CD4-positive, alpha-beta T cell treated with Interleukin-10 for 1 hour (primary cell): Measurements from ENCODE around the gene MYH6.
"Not testable (repeated sequence)": the region's sequence is repeated elsewhere in the genome, so short reads cannot be mapped to it uniquely, and the experiment has no call there.

ENCODE experiments used
- DNase-seq: peaks from one replicate; pipeline ENCODE4 v3.0.0-alpha.2; 2020

MYH6 gene

GRCh38 chr14:23389396-23389795, 18.7 kb downstream of the MYH6 start:
- no peak for DNase-seq

- no peak for DNase-seq
Observed at GRCh38 chr14:23388996-23389395, 19.1 kb downstream of the MYH6 start.

DNA sequence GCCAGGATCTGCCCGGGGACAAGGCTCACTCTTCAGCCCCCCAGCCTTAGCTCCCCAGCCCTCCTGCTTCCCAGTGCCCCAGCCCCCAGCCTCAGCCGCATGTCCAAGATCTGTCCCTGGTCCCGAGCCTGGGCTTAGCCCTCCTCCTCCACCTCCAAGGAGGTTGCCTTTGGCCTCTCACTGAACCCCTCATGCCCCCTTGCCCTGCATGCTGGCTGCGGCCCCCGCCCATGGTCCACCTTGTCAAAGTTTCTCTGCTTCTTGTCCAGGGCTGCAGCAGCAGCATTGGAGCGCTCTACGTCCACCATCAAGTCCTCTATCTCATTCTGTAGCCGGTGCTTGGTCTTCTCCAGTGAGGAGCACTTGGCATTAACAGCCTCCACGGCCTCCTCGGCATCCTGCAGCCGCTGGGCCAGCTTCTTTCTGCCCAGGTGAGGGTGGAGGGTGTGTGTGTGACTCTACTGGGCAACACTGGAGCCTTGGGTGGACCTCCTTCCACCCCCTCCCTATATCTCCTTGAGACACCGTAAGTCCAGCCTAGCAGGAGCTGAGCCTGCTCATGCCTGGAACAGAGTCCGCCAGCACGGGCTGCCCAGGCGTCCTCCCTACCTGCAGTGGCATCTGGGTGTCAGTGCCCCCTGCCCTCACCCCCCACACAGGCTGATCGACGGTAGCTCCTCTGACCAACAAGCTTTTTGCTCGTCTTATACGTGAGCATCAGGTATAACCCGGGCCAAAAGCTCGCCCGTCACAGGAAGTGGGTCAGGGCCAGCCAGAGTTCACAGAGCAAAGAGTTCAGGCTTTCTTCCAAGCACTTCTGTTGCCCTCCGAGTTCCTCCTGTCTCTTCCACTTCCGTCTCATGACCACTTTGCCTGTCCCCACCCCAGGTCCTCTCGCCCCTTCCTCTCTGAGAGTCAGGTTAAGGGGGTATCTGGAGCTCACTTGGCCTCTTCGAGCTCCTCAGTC, 19.9 kb downstream of the MYH6 start:
- DNase-seq = no peak

DNA sequence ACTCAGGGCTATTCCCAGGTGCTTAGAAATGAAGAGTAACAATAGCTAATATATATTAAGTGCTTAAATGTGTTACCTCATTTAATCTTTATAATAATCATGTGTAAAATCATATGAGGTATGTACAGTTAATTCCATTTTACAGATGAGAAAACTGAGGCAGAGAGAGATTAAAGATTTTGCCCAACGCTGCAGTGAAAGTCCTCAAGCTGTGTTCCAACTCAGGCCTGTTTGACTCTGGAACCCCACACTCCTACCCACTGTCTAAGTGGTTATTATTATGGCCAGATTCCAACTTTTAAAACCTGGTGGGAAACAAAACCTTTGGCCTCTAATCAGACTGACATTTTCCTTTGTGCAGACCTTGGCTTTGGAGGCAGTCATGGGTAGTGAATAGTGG, 21.1 kb downstream of the MYH6 start:
- no peak for DNase-seq

GRCh38 chr14:23386266-23386657, 21.8 kb downstream of the MYH6 start:
- DNase-seq = not testable (repeated sequence)

DNA sequence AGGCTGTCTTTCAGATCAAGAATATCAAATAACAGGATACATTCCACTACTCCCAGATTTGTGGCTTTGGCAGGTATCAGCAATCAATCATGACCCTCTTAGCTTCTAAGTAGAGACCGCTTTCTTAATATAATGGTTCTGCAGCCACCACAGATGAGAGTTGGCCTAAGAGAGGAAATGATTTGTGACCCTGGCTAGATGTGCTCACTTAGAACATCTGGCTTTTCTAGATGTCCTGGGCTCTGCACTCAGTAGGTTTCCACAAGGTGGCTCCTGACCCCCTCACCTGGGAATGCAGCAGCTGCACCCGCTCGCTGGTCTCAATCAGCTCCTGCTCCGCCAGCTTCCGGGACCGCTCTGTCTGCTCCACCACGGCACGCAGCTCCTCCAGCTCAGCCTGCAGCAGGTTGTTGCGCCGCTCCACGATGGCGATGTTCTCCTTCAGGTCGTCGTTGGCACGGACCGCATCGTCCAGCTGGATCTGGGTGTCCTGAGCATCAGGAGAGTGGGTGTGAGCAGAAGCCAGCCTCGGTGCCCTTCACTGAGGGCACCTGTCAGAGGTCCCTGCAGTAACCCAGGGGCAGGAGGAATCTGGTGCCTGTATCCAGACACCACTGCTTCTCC, 22.3 kb downstream of the MYH6 start:
- no peak for DNase-seq

DNA sequence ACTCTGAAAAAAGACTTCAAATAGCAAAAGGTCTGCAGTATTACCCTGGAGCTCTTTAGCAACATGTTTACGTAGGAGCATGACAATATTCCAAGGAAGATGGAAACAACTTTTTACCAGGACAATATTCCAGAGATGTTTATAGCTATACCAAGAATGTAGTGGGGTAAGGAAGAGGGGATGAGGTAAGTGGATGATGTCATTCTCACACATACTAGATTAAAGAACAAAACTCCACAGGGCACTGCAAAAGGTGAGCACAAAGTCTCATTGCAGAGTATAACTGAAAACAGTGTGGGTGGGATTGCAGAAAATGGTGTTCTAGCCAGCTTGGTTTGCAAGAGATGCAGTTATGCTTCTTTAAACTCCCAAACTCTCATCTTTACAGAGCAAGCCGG, 22.8 kb downstream of the MYH6 start:
- no peak for DNase-seq

GRCh38 chr14:23384364-23385080, 23.6 kb downstream of the MYH6 start:
- DNase-seq = no peak

DNA sequence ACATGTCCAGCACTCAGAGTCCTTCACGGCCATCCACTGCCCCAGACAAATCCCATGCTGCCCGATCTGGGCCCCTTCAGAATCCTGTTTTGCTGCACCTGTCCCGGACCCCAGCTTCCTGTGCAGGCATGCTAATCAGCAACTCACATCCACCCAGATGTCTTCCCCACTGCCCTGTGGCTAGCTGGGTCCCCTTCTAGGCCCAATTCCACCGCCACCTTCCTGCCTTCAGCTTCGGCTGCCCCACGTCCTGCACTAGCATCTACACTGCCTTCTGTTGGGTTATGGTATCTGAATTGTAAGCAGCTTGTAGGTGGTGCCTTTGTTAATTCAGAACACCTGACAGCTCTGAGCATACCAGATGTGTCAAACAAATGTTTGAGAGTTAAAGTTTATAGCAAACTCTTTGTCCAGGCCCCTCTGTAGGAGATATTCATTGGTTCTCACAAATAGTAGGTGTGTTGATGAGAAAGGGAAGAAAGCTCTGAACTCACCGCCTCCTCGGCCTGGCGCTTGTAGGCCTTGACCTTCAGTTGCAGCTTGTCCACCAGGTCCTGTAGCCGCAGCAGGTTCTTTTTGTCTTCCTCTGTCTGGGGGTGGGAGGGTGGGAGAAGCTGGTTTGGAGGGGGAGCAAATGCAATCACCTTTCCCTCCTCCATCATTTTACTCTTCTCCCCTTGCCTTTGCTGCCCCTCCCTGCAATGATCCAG, 25.2 kb downstream of the MYH6 start:
- DNase-seq = no peak

GRCh38 chr14:23382276-23382675, 25.8 kb downstream of the MYH6 start:
- no peak for DNase-seq

DNA sequence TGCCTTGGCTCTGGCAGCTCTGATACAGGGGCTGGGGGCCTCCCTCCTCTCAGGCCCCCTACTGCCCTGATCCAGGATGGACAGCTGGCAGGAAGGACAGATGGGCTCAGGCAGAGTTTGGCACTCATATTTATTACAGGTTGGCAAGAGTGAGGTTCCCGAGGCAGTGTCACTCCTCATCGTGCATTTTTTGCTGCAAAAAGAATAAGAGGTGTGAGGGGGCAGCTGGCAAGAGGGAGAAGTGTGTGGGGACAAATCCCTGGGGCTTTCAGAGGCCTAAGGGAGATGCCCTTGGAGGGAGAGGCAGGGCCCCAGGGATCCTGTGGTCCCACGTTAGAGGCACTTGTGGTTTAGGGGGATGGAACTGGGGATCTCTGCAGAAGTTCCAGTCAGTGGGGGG, 26.2 kb downstream of the MYH6 start:
- DNase-seq = no peak

DNA sequence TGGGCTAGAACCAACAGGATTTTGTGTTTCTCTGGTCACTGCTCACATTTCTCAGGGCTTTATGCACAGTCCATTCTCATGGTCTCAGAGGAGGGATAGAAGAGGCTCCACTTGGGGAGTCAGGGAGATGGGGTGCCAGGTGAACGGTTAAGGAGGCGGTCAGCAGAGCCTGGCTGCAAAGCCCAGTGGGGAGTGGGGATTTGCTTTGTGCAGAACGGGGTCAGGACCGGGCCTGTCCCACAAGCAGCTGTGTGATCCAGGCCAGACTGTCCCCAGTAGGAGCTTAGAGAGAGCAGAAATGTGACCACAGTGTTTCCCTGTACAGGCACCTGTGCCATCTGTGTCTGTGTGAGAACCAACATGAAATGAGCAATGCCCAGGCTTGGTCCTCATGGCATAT, 27.1 kb downstream of the MYH6 start:
- DNase-seq = no peak

DNA sequence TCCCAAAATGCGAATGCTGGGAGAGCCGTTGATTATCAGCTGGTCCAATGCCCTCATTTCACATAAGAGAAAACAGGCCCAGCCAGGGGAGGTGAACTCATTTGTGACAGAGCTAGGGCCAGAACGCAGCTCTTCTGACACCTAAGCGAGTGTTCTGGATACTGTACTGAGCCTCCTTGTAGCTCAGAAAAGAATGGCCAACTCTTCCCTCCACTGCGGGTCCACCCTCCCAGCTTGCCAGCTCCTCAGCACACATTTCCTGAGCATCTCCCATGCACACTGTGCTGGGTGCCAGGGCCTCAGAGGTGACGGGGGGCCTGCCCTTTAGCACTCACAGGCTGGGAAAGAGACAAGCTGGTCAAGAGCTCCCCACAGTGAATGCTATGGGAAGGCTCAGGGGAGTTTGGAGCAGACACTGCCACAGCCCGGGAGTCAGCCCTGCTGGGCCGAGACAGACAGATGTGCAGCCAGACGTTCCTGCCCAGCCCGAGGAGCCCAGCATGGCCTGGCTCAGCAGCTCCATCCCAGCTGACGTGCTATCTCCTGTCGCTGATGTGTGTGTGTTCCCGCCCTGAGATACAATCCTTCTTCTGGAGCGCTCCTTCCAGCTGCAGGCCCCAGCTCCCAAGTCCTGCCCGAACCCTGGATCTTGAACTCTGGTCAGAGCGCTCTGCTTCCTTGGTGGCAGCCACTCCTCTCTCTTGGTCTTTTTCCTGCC, 27.7 kb downstream of the MYH6 start:
- DNase-seq = no peak

DNA sequence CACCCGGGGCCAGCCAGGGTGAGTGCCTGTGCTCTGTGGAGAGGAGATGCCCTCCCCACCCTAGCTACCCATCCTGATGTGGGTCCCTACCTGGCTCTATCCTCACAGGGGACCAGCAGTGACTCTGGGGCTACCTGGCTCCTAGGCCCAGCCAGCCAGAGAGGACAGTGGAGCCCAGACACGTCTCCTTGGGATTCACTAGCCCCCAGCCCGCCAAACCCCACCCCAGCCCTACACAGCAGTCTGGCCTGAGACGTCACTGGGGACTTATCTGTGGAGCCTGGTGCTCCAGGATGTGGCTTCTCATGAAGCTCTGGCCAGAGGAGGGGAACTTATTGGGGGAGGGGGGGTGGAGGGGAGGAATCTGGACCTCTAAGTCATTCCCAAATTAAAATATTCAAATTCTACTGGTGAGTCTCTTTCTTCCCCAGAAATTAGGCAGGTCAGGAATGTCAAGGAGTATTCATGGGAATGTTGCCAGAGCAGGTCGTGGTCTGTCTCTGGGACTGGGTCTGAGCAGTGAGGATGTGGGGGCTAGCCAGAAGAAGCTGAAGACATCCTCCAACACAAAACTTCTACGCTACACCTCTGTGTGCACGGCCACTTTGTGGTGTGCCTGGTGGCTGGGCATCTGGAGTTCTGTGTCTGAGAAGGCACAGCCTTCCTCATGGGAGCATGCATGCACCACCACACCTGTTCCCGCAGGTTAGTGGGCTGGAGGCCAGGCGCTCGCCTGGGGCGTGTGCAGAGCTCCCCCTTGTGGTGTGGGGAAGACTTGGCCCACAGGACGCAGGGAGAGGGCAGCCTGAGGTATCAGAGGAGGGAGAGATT, 28.5 kb downstream of the MYH6 start:
- peak; percentile 69 for DNase-seq

GRCh38 chr14:23378612-23379220, 29.4 kb downstream of the MYH6 start:
- no peak for DNase-seq

GRCh38 chr14:23377573-23378563, 30.2 kb downstream of the MYH6 start:
- no peak for DNase-seq

- no peak for DNase-seq
Observed at GRCh38 chr14:23377198-23377550, 30.9 kb downstream of the MYH6 start.

DNA sequence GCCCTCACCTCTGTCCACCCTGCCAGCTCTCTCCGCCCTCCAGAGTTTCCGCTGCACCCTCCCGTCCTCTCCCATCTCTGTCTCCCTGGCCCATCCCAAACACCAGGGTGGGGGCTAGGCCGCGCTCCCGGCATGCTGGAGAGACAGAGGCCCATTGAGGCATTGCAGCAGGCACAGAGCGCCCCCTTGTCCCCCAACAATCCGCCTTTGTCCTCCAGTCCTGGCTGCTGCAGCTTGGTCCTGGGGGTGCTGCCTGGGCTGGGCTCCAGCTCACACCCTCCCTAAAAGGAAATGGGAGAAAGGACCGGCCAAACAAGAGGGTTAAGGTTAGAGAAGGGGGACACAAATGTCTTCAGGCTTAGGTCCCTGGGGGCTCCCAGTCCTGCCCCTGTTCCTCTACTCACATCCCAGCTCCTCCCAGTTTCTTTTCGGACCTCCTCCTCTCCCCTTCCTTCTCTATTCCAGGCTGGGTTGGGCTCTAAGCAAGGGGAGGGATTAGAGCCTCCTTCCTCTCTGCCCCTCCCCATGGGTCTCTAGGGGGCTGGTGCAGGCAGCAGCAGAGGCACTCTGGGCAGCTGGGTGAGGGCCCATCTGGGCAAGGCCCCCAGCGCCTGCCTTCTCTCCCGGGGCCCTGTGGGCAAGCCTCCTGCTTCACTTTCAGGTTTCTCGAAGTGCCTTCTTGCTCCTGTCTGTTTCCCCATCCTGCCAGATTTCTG, 31.4 kb downstream of the MYH6 start, which contains the start of gene CMTM5:
CMTM5 (plus strand) TSS at position 565 of the 716 bp plus-strand sequence. CDS start 206 bp downstream, outside the sequence.
- no peak for DNase-seq
